Activated gamma-delta T cell treated with anti-CD3 and anti-CD28 coated beads, Interleukin-2, amount 50 U/mL, for 16 hours (primary cell): ENCODE results near the gene ADARB1.

Experiments
- DNase-seq: peaks from one replicate; pipeline ENCODE4 v3.0.0-alpha.2; 2020; ENCODE audit warnings: low read depth

Gene ADARB1

DNA sequence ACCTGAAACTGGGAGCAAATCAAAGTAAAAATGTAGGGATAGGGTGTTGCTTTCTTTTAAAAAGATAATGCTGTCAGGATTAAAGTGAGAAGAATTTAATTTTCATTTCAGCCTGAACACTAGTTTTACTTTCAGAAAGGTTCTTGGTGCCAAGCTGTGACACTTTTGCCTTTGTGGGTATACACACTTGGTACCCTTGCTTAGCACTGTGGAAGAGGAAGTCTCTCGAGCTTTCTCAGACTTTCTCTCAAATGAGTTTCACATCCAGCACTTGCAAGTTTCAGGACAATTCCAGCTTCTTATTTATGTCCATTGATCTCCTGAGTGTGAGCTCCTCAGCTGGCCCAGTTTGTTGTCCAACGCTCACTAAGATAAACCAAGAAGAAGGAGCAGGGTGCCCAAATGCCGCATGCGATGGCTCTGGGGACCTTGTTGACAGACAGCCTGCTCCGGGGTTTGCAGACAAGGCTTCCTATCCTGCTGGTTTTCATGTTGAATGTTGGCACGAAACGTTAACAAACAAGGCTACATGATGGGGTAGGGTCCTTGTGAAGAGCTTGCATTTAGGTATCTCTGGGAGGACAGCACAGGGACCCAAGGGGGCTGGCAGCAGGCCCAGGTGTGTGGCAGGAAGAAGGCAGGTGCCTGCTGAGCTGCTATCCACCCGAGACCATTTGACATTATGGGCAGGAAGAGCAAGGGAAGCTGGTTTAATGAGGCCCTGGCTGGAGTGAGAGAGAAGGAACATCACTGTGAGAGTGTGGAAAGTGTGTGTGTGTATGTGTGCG lies 133.7 kb downstream of the ADARB1 start:
- DNase-seq = no peak

DNA sequence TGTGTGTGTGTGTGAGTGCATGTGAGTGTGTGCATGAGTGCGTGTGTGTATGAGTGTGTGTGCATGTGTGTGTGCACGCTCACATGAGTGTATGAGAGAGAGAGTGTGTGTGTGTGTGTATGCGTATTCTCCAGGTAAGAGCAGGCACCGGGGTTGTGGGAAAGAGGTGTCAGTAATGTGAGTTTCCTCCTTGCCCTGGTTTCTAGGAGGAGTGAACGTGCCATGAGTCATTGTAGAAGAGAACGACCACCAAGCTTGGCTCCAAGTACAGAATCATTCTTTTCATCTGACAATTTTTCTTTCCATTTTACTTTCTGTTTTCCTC lies 134.2 kb downstream of the ADARB1 start:
- DNase-seq = no peak

DNA sequence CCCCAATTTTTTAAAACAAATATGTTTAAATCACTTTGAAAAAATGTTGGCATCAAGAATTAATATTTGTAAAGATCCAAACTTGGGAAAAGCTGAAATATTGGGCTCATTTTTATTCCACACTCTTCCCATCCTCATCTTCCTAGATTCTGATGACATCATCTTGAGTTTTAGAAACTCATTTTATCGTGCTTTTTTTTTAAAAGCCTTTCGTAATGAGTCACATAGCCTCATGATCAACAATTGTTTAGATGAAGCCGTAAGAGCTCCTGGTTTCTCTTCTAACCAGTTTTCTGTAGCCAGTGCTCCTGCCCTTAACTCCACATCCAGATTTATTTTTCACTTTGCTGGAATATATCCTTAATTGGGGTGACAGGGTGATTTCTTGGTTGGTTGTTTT lies 134.7 kb downstream of the ADARB1 start:
- no peak for DNase-seq

DNA sequence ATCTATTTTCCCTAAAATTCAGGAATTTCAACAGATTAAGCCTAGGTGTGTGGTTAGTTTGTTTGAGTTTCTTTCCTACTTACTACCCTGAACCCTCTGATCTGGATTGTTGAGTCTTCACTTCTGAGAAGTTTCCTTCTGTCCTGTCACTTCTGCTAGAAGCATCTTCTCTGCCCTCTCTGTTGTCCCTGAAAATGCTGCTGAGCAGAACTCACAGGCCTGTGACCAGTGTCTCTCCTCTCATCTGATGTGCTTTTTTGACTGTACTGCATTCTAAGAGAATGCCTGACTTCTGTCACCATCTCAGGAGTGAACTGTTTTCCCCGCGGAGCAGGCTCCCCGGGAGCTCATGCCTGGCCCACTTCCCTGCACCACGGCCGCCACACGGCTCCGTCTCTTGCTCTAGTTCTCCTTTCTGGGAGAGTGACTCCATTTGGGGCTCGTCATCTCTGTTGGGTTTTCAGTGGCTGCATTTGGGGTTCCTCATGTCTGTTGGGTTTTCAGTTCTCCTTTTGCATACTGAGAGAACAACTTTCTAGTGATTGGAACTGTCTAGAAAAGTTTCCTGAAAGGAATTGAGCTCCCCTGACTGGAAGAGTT lies 135.4 kb downstream of the ADARB1 start:
- no peak for DNase-seq

DNA sequence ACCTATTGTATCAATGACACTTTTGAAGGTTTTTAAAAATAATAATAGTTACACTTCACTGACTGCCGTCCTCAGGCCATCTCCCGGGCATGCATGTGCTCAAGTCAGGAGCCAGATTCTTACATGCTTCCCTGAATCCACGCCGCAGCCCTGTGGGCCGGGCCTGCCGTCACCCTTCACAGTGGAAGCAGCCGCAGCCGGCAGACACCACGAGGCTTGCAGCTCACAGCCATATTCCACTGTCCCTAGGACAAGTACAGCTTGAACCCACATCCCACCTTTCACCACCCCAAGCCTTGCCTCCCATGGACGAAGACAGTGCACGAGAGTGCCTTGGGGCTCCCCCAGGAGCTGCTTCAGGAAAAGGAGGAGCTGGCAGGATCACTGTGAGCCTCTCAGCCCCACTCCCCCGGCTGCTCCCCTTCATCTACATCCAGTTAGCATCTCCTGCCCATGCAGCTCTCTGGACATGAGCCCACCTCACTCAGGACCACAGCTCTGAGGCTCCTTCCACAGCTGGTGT lies 136.1 kb downstream of the ADARB1 start:
- no peak for DNase-seq

DNA sequence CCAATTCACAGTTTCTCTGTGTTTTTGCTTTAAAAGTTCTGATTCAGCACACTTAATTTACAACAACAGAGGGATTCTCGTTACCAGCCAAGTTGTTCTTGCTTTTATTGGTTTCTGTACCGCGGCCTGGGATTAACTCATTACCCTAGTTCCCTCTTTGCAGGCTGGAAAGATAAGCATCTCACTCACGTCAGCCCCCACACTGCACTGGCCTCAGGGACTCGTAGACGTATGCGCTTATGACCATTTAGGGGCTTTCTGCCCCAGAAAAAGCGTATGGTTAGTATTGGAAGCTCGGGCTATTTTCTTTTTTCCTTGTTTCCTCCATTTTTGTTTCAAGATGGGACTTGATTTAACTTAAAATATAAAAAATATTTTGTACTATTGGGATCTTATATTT lies 137.3 kb downstream of the ADARB1 start:
- DNase-seq = no peak

DNA sequence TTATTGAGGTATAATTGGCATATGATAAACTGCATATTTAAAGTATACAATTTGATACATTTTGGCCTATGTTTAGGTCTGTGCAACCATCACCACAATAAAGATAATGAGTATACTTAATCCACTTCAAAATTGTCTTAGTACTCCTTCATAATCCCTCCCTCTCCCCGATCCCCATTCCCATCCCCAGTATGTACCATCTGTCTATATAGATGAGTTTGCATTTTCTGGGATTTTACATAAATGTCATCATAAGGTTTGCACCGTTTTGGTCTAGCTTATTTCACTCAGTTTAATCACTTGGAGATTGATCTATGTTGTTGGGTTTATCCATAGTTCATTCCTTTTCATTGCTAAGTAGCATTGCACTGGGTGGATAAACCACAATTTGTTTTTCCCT lies 139.0 kb downstream of the ADARB1 start:
- no peak for DNase-seq

DNA sequence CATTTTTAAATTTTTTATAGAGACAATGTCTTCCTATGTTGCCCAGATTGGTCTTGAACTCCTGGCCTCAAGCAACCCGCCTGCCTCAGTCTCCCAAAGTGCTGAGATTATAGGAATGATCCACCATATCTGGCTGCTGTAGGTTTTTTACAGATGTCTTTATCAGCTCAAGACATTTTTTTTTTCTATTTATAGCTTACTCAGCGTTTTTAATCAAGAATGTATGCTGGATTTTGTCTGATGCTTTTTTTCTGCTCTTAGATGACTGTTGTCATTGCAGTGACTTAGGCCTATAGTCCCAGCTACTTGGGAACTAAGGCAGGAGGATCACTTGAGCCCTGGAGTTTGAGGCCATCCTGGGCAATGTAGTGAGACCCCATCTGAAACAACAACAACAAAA lies 140.8 kb downstream of the ADARB1 start:
- DNase-seq = no peak

DNA sequence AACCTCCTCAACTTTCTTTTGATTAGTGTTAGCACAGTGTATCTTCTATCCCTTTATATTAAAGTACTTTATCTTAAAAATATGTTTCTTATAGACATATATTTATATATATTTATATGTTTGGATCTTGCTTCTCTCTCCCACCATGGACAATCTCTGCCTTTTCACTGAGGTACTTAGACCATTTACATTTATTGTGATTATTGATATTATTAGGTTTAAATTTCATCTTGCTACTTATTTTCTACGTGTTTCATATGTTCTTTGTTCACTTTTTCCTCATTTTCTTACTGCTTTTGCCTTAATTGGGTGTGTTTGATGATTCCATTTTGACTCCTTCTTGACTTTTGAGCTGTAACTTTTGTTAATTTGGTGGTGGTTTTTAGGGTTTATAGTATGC lies 142.6 kb downstream of the ADARB1 start:
- DNase-seq = no peak

DNA sequence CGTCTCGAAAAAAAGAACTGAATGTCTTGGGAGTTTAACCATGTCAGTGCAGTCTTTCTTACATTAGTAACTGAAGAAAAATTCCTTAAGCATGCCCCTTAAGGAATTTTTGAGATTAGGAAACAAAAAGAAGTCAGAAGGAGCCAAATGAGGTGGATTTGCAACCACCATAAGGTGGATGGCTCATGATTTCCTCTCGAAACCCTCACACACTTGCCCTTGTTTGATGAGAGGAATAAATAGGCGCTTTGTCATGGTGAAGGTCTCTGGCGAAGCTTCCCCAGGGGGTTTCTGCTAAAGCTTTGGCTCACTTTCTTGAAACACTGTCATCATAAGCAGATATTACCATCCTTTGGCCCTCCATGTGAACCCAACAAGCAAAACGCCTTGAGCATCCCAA lies 145.1 kb downstream of the ADARB1 start:
- no peak for DNase-seq

DNA sequence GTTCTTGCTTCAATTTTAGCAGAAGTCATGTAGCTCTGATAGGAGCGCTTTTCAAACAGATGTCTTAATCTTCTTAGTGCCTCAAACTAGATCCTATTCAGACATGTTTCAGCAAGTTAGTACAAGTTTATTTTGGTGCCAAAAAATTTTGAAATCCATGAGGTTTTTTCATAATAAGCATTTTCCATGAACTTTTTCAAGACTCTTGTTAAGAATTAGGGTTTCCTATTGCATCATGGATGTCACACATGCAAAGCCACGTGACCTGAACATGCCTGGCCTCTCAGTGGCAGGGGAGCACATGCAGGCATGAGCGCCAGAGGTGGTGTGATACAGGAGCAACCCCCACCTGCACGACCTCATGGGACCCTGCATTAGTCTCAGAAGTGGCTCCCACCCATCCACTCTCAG lies 145.7 kb downstream of the ADARB1 start:
- DNase-seq = no peak

DNA sequence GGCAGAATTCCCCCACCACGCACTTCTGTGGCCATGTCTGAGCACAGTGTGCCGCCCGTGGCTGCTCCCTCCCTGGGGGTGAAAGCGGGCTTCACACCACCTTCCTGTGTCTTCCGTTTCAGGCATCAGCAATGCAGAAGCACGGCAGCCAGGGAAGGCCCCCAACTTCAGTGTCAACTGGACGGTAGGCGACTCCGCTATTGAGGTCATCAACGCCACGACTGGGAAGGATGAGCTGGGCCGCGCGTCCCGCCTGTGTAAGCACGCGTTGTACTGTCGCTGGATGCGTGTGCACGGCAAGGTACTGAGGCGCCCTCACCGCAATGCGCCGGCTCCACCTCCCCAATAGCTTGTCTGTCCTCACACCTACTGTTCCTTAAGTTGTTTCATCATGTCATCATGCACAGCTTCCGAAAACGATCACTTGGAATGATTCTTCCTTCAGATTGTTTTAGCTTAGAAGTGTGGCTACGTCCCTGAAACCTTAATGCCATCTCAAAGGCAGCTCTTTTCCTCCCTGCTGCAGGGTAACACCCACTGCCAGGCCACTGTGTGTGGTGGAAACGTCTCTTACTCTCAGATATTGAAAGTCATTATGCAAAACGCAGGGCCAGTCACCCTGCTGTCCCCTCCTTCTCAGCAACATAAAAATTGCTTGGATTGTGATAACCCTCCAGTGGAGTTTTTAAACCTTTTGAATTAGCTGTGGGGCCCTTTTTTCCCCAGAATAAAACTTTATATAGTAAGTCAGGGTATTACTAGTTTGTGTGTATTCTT lies 146.5 kb downstream of the ADARB1 start:
- no peak for DNase-seq

DNA sequence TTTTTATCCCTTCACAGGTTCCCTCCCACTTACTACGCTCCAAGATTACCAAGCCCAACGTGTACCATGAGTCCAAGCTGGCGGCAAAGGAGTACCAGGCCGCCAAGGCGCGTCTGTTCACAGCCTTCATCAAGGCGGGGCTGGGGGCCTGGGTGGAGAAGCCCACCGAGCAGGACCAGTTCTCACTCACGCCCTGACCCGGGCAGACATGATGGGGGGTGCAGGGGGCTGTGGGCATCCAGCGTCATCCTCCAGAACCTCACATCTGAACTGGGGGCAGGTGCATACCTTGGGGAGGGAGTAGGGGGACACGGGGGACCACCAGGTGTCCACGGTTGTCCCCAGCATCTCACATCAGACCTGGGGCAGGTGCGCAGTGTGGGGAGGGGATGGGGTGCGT lies 147.6 kb downstream of the ADARB1 start:
- no peak for DNase-seq

DNA sequence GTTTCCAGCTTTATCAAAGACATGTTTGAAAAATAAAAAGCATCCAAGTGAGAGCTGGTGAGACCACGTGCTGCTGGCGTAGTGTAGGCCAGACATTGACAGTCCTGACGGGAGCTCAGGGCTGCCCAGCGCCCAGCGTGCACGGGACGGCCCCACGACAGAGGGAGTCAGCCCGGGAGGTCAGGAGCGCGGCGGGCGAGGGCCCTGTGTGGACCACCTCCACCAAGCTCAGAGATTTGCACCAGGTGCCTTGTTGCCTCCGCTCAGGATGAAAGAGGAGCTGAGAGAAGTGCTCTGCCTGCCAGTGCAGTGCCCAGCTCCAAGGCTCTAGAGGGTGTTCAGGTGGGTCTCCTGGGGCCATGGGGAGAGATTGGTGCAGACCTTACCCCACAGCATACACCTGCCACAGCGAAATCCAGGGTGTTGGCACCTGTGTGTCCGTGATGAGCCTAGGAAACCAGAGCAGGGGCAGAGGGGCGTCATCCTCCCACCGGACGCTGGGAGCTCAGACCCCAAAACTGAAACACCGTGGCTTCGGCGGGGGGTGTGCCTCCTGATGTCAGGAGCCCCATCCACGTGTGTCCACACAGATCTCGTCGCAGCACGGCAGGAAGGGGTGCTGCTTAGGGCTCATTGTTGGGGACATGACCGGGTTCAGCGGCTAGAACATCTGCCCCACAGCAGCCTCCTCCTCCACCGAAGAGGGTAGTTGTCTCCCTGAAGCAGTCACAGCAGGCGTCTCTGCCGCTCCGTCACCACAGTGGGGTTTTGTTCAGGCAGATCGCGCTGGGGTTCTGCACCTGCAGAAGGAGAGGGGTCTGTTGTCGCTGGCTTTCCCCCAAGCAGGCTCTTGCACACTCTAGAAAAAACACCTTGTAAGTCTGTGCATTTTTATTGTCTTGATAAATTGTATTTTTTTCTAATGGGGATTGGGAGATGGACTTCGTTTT lies 149.1 kb downstream of the ADARB1 start:
- DNase-seq = no peak

DNA sequence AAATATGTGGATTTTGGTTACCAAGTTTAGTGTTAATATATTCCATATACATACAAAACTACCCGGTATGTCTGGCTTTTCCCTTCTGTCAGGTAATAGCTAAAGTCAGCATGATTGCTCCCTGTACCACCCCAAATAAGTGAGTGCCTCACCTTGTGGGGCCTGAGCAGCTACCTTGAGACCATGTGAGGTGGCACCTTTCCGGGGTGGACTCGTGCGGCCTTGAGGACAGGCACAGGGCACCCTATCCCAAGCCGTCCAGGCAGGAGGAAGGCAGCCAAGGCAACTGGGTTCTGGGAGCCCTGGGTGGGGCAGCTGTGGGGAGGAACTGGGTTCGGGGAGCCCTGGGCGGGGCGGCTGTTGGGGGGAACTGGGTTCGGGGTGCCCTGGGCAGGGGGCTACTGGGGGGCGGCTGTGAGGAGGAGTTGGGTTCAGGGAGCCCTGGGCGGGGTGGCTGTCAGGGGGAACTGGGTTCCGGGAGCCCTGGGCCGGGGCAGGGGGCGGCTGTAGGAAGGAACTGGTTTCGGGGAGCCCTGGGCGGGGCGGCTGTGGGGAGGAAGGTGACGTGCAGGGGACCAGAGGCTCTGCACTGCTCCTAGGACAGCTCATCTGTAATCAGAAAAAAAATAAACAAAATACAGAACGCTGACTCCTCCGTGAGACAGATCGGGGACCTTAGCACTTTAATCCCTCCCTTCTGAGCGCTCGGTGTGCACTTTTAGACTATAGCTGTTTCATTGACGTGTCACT lies 150.0 kb downstream of the ADARB1 start:
- no peak for DNase-seq

DNA sequence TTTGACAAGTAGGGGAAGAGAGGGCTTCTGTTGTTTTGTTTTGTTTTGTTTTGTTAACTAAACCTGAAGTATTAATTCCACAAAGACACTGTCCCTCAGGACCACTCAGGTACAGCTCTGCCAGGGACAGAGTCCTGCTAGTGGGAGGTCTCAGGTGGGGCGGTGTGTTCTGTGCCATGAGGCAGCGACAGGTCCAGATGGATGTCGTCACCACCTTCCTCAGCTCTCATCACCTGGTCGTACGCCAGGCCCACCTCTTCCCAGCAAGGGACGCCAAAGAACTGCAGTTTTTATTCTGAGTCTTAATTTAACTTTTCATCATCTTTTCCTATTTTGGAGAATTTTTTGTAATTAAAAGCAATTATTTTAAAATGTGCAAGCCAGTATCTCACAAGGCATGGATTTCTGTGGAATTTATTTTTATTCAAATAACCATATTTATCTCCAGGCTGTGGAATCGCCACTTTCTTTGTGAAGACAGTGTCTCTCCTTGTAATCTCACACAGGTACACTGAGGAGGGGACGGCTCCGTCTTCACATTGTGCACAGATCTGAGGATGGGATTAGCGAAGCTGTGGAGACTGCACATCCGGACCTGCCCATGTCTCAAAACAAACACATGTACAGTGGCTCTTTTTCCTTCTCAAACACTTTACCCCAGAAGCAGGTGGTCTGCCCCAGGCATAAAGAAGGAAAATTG lies 150.8 kb downstream of the ADARB1 start:
- no peak for DNase-seq

DNA sequence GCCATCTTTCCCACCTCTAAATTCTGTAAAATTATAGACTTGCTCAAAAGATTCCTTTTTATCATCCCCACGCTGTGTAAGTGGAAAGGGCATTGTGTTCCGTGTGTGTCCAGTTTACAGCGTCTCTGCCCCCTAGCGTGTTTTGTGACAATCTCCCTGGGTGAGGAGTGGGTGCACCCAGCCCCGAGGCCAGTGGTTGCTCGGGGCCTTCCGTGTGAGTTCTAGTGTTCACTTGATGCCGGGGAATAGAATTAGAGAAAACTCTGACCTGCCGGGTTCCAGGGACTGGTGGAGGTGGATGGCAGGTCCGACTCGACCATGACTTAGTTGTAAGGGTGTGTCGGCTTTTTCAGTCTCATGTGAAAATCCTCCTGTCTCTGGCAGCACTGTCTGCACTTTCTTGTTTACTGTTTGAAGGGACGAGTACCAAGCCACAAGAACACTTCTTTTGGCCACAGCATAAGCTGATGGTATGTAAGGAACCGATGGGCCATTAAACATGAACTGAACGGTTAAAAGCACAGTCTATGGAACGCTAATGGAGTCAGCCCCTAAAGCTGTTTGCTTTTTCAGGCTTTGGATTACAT lies 151.5 kb downstream of the ADARB1 start:
- DNase-seq = no peak

DNA sequence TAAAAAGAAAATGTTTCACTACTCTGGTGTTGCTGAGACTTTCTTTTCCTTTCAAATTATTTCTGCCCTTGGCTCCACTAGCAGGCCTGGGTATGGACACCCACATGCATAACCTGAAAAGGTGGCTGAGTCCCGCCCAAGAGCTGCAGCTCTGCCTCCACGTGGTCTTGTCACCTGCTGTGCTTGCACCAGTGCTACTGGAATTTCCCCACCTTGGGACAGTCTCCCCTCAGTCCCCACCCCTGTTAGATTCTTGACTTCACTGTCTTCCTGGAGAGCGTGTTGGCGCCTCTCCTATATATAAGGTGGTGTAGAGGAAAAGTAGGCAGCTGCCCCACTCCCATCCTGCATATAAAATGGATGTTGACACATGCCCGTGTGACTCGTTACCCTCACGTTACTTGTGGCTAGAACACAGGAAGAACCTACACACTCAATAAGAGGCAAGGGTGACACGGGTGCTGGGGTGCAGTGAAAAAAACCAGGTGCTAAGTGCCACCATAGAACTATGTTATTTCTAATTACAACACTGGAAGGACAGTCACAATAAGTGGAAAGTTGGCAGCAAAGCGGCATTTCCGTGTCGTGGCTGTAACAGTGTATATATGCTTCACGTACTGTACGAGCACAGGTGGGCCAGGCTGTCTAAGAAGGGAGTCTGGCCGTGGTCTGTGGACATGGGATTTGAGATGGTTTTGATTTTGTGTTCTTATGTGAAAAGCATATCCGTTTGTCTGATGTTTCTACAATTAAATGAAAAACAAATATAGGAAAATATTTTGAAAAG lies 152.4 kb downstream of the ADARB1 start:
- DNase-seq = no peak

DNA sequence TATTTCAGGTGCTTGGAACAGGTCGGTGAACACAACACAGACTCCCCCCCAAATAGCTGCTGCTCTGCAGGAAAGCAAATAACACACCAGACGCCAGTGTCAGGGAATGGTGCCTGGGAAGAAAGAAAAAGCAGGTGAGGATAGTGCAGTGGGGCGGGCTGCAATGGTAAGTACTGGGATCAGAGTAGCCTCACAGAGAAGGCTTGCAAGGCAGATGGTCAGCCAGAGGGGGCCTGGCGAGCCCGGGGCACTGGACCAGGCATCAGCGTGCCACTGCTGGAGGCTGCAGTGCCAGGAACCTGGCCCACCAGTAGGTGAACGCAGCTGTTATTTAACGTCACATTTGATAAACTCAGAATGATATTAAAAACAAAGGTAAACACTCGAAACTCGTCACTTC lies 153.4 kb downstream of the ADARB1 start:
- DNase-seq = no peak
